HUES6 (cell line): ENCODE data around the gene MTMR3.

Experiments
- H3K27ac ChIP-seq: 2 replicates; pipeline ENCODE4 v1.7.0; 2013; ENCODE audit warnings: low read depth, mild to moderate bottlenecking, low read length, inconsistent platforms
- H3K27me3 ChIP-seq: 2 replicates; pipeline ENCODE4 v1.6.1; 2013; ENCODE audit warnings: low read length; ENCODE audit not compliant: control insufficient read depth, insufficient read depth
- H3K36me3 ChIP-seq: 2 replicates; pipeline ENCODE4 v1.6.1; 2013; ENCODE audit warnings: low read length; ENCODE audit not compliant: control insufficient read depth, insufficient read depth
- H3K4me1 ChIP-seq: 2 replicates; pipeline ENCODE4 v1.6.1; 2013; ENCODE audit warnings: low read length; ENCODE audit not compliant: control insufficient read depth, insufficient read depth
- H3K4me3 ChIP-seq: 2 replicates; pipeline ENCODE4 v1.5.1; 2013; ENCODE audit warnings: low read depth, low read length
- H3K9ac ChIP-seq: one replicate; pipeline ENCODE4 v1.6.1; 2013; ENCODE audit warnings: mild to moderate bottlenecking, low read length
- H3K9me3 ChIP-seq: 2 replicates; pipeline ENCODE4 v1.6.1; 2013; ENCODE audit warnings: low read depth, low read length; ENCODE audit not compliant: control insufficient read depth, insufficient read depth

The MTMR3 gene

DNA sequence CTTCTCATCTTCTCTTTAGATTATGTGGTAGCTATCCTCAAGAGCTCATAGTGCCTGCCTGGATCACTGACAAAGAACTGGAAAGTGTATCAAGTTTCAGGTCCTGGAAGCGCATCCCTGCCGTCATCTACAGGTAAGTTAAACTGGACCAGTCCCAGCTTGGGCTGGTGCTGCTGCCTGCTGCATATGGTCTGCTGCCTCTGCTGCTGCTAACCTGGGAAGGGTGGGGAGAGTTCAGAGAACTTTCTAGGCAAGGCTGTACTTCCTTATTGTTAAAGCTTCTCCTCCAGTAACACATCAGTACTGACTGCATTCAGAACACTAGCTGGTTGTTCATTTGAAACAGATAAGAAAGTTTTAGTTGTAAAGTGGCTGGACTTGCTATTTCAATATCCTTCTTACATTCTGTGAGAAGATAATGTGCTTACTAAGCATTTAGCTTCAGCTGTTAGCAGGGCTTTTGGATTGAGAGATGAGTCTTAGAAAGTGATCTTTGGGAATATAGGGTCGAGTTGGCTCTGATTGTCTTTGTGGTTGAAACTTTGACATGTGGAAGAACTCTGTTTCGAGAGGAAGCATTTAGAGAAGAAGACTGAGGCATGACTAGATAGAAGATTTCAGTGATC lies 120.0 kb downstream of the MTMR3 start:
- Histone ChIP-seq H3K9me3 (no peaks in the 10 kb centered on the region), H3K4me1 (peaks cover 3% of the 10 kb centered on the region), H3K27me3 (no peaks in the 10 kb centered on the region), H3K4me3 (no peak overlapping the region), H3K27ac (no peak overlapping the region), H3K36me3 (peaks cover 32% of the 10 kb centered on the region), H3K9ac (no peak overlapping the region)

DNA sequence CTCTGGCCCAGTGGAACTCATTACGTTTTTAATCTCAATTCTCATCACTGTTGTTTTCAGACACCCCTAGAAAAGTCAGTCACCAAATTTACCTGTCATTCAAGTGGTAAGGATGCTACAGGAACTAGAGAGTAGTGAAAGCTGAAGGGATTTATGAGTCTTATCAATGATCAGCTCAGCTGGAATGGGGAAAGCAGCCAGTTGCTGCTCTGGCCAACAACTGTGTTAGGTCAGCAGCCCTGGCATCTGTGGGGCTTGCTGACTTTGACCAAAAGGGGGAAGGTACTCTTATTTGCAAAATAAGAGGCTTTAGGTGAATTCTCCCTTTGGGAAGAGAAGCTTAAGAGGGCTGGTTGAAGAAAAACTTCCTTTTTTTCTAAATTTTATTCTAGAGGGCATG lies 121.1 kb downstream of the MTMR3 start:
- no peak overlapping the region for H3K27ac ChIP-seq
- no peaks in the 10 kb centered on the region for H3K27me3 ChIP-seq
- H3K9ac ChIP-seq, result no peak overlapping the region
- H3K36me3 ChIP-seq, result peaks cover 37% of the 10 kb centered on the region
- no peak overlapping the region for H3K4me3 ChIP-seq
- no peaks in the 10 kb centered on the region for H3K9me3 ChIP-seq
- peaks cover 7% of the 10 kb centered on the region for H3K4me1 ChIP-seq

DNA sequence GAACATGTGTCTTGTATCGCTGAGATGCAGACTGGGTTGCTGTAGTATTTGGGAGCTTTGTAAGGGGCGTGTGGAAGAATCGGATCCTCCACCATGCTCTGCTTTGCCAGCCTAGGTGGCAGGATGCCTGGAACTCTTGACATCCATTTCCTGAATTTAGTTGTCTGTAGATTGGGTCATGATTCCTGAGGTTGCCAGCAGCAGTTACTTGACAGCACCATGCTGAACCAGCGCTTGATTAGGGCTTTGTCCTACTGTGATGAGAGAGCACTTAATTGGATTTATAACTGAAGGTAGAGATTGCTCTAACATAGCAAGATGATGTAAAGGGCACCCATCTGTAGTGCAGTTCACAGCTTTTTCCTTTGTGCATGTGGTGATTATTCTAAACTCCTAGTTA lies 121.7 kb downstream of the MTMR3 start:
- no peaks in the 10 kb centered on the region for H3K27me3 ChIP-seq
- peaks cover 41% of the 10 kb centered on the region for H3K36me3 ChIP-seq
- no peaks in the 10 kb centered on the region for H3K9me3 ChIP-seq
- H3K9ac ChIP-seq, result no peak overlapping the region
- H3K4me3 ChIP-seq, result no peak overlapping the region
- H3K27ac ChIP-seq, result no peak overlapping the region
- peaks cover 7% of the 10 kb centered on the region for H3K4me1 ChIP-seq

DNA sequence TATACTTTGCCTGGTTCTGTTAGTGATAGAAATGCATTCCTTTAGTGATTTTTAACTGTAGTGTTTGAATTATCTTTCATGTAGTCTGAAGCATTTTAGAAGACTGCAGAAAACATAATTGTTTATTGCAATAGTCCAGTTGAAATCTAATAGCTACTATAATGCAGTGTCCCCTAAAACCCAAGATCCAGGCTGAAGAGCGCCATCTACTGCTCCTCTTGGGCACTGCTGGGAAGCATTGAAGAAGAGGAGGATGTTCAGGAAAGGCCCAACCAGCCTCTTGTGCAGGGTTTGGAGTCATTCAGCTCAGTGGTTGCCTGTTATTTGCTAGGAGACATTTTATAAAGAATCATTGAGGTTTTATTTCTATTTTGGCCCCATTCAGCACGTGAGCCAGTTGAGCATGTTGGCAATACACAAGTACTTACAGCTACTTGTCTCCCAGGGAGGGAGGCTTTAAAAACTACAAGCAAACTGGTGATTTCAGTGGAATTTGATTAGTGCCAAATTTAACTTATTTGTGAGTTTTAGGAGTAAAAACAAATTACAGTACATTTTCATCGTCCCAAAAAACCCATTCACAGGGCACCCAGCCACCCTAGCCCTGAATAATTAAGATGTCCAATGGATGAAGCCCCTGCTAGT lies 122.4 kb downstream of the MTMR3 start:
- Histone ChIP-seq H3K36me3 (peaks cover 43% of the 10 kb centered on the region), H3K27me3 (no peaks in the 10 kb centered on the region), H3K4me3 (no peak overlapping the region), H3K27ac (no peak overlapping the region), H3K4me1 (peaks cover 7% of the 10 kb centered on the region), H3K9ac (no peak overlapping the region), H3K9me3 (no peaks in the 10 kb centered on the region)

DNA sequence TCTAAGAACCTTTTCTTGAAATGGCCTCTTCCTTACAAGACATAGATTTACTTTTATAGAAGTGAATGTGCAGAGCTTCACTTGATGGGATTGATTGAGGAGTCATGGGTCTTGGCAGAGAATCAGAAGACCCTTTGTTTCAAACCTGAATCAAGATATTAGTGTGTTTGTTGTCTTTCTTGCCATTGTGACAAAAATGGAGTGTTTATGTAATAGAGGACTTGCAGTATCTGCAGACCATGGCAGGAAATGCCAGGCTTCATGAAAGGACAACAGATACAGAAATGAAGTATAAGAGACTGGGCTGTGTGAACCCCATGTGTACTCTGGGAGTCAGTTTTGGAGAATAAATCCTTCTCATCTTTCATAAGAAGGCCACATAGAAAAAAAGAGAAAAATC lies 124.4 kb downstream of the MTMR3 start:
- no peak overlapping the region for H3K4me3 ChIP-seq
- H3K9me3 ChIP-seq, result no peaks in the 10 kb centered on the region
- no peak overlapping the region for H3K27ac ChIP-seq
- peaks cover 54% of the 10 kb centered on the region for H3K36me3 ChIP-seq
- H3K9ac ChIP-seq, result no peak overlapping the region
- H3K27me3 ChIP-seq, result no peaks in the 10 kb centered on the region
- H3K4me1 ChIP-seq, result peaks cover 7% of the 10 kb centered on the region

DNA sequence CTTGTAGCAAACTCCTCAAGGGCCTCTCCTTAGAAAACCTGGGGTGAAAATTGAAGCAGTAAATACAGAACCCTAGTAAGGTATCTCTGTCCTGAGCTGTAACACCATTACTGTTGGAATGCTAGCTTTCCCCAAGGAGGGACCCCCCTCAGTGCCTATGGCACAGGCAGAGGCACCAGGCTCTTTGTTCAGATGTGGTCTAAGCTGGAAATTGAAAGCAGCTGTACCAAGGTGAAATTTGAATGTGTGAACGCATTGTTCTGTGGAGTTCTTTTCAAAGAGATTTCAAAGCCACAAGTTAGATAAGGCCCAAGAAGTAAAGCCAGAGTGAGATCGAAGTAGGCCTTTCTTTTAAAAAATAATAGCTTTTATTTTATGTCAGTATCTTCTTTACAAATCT lies 125.4 kb downstream of the MTMR3 start:
- Histone ChIP-seq H3K27ac (no peak overlapping the region), H3K27me3 (no peaks in the 10 kb centered on the region), H3K4me3 (no peak overlapping the region), H3K36me3 (peaks cover 53% of the 10 kb centered on the region), H3K9ac (no peak overlapping the region), H3K4me1 (peaks cover 7% of the 10 kb centered on the region), H3K9me3 (no peaks in the 10 kb centered on the region)

DNA sequence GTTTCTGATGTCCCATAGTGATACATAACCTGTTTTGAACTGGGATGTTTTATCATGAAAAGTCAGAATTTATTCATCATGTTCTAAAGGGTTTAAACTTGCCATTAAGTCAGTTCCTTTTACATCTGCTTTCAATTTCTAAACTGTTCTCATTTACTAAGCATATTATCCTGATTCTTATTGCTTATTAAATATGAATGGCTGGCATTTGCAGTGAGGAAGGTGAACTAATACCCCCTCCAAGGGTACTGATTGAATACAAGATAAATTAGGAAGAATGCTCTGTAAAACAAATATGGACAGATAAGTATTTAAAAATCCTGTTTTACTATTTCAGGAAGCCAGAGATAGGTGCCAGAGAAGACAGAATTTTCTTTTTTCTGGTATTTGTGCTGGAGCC lies 126.5 kb downstream of the MTMR3 start:
- Histone ChIP-seq H3K27me3 (no peaks in the 10 kb centered on the region), H3K27ac (no peak overlapping the region), H3K36me3 (peaks cover 58% of the 10 kb centered on the region), H3K9me3 (no peaks in the 10 kb centered on the region), H3K9ac (no peak overlapping the region), H3K4me3 (no peak overlapping the region), H3K4me1 (peaks cover 4% of the 10 kb centered on the region; the same call in 1 of the 2 replicates)

DNA sequence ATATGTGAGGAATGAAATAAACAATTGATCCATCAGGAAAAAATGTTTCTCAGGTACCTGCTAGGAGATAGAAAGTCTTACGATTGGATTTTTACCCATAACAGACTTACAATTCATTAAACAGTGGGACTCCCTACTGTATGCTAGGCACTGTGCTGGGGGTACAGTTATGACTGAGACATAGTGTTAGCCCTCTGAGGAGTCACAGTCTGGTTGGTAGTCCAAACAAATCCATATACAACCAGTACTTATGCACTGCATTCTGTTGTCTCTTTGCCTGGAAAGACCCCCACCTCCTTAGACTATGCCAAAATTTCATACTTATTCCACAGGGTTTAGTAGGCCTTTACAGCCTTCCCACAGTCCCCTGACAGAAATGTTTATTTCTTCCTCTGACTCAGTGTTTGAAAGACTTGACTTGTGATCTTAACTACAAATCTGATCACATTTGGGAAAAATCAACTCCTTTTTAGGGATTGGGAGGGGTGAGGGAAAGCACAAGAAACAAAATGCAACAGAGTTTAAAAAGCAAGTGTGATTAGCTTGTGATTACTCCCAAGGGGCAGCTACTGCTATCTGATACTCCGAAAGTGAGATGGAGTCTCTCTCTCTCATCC lies 127.9 kb downstream of the MTMR3 start:
- Histone ChIP-seq H3K9ac (no peak overlapping the region), H3K9me3 (no peaks in the 10 kb centered on the region), H3K27me3 (no peaks in the 10 kb centered on the region), H3K4me1 (peaks cover 4% of the 10 kb centered on the region; the same call in 1 of the 2 replicates), H3K4me3 (no peak overlapping the region), H3K36me3 (peaks cover 70% of the 10 kb centered on the region), H3K27ac (no peak overlapping the region)

DNA sequence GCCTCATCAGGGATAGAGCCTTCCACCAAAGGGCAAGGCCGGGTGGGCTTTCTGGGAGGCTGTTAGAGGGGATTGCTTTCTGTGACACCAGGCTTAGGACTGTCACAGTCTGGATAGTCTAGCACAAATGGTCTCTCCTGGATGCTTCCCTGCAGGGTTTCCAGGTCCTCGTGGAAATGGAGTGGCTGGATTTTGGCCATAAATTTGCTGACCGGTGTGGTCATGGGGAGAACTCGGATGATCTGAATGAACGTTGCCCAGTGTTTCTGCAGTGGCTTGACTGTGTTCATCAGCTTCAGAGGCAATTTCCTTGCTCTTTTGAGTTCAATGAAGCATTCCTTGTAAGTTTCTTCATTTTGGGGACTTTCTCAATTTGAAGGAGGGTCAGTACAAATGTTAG lies 130.2 kb downstream of the MTMR3 start:
- Histone ChIP-seq H3K9me3 (no peaks in the 10 kb centered on the region), H3K4me3 (no peak overlapping the region), H3K4me1 (peaks cover 2% of the 10 kb centered on the region; the same call in 1 of the 2 replicates), H3K27me3 (no peaks in the 10 kb centered on the region), H3K36me3 (peaks cover 76% of the 10 kb centered on the region), H3K27ac (no peak overlapping the region), H3K9ac (no peak overlapping the region)

DNA sequence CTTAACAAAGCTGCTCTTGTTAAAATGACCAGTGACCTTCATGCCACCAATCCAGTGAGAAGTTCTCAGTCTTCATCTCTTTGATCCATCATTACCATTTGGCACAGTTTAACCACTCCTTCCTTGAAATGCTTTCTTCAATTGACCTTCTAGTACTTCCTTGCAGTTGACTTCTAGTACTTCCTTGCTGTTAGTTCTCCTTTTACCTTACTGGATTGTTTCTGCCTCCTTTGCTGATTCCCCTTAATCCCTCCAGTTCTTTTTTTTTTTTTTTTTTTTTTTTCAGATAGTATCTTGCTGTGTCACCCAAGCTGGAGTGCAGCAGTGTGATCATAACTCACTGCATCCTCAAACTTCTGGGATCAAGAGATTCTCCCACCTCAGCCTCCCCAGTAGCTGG lies 131.3 kb downstream of the MTMR3 start:
- Histone ChIP-seq H3K9ac (no peak overlapping the region), H3K36me3 (peaks cover 78% of the 10 kb centered on the region), H3K4me1 (no peaks in the 10 kb centered on the region), H3K4me3 (no peak overlapping the region), H3K9me3 (no peaks in the 10 kb centered on the region), H3K27me3 (no peaks in the 10 kb centered on the region), H3K27ac (no peak overlapping the region)

DNA sequence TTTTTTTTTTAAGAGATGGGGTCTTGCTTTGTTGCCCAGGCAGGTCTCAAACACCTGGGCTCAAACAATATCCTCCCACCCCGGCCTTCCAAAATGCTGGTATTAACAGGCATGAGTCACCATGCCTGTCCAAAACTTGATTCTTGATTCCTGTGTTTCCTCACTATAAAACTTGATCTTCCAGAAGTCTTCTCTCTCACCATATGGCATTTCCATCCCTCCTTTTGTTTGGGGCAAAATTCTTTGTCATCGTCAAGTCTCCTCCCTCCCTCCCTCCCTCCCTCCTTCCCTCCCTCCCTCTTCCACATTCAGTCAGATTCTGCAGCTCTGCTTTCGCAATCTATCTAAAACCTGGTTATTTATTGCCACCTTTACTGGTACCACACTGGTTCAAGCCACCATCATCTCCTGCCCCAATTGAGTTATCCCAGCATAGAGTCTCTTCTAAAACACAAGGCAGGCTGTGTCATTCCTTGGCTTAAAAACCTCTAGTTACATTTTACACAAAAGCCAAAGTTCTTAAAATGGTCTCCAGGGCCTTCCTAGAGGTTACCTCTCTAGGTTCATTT lies 132.3 kb downstream of the MTMR3 start:
- no peak overlapping the region for H3K27ac ChIP-seq
- H3K36me3 ChIP-seq, result peaks cover 84% of the 10 kb centered on the region
- H3K9ac ChIP-seq, result no peak overlapping the region
- no peaks in the 10 kb centered on the region for H3K27me3 ChIP-seq
- no peak overlapping the region for H3K4me3 ChIP-seq
- H3K9me3 ChIP-seq, result no peaks in the 10 kb centered on the region
- H3K4me1 ChIP-seq, result no peaks in the 10 kb centered on the region
